SK-N-SH (cell line): ENCODE data around the gene PITPNM1. TPM values are rescaled to one million over a fixed set of nuclear protein-coding genes. Genes with fewer than 3 reads are reported as not detected.

Experiments used
- CTCF ChIA-PET: fragments of 300-600, 350-600 bp; formaldehyde crosslinking; extraction: SDS; loops from one replicate; lab custom pipeline; 2021; lab: Yijun Ruan, JAX
- POLR2A ChIA-PET: fragments of 350-600 bp; sonication (Branson Sonifier 250); formaldehyde crosslinking; extraction: SDS; loops from one replicate; lab custom pipeline; 2020; ENCODE audit warnings: antibody characterized with exemption, inconsistent platforms; lab: Yijun Ruan, JAX
- DNase-seq: peaks from one replicate; pipeline ENCODE4 v3.0.0; 2012
- H2AFZ ChIP-seq: fragments of 200-600 bp; sonication (generic); 2 replicates; pipeline ENCODE4 v1.8.1; 2016; ENCODE audit warnings: antibody characterized with exemption, mild to moderate bottlenecking, low read depth
- H3F3A ChIP-seq: fragments of 200-600 bp; sonication (generic); replicated peaks from 2 replicates; pipeline ENCODE3; 2016; ENCODE audit warnings: antibody characterized with exemption, mild to moderate bottlenecking; ENCODE audit not compliant: insufficient read depth
- H3K27ac ChIP-seq, 2 experiments: fragments of 200-500 bp in 1 of 2; fragments of 200-600 bp in 1 of 2; sonication (Bioruptor generic) in 1 of 2; sonication (generic), shearing (Covaris generic) in 1 of 2; 2 replicates each; pipeline versions ENCODE4 v1.5.1 to v1.6.1; 2014 to 2016; ENCODE audit warnings: low read depth in 2 of 2, inconsistent platforms in 1 of 2, low read length in 1 of 2, mild to moderate bottlenecking in 1 of 2, mixed read lengths in 1 of 2
- H3K27me3 ChIP-seq: fragments of 200-600 bp; sonication (generic), shearing (Covaris generic); 2 replicates; pipeline ENCODE4 v1.6.1; 2016; ENCODE audit warnings: mixed run types; ENCODE audit not compliant: insufficient read depth
- H3K36me3 ChIP-seq, 2 experiments: fragments of 200-500 bp in 1 of 2; fragments of 200-600 bp in 1 of 2; sonication (Bioruptor generic) in 1 of 2; sonication (generic) in 1 of 2; replicated peaks in 1 of 2; 2 replicates each; pipeline versions ENCODE3 to v1.5.1; 2014 to 2016; ENCODE audit warnings: low read length in 1 of 2, mild to moderate bottlenecking in 1 of 2; ENCODE audit not compliant: insufficient read depth in 2 of 2, control insufficient read depth in 1 of 2
- H3K4me1 ChIP-seq, 2 experiments: fragments of 200-500 bp in 1 of 2; fragments of 200-600 bp in 1 of 2; sonication (Bioruptor generic) in 1 of 2; sonication (generic), shearing (Covaris generic) in 1 of 2; 2 replicates each; pipeline versions ENCODE4 v1.5.1 to v1.6.1; 2014 to 2016; ENCODE audit warnings: low read depth in 1 of 2, low read length in 1 of 2, mixed run types in 1 of 2; ENCODE audit not compliant: insufficient read depth in 2 of 2, control insufficient read depth in 1 of 2
- H3K4me2 ChIP-seq: fragments of 200-600 bp; sonication (generic), shearing (Covaris generic); 2 replicates; pipeline ENCODE4 v1.6.1; 2017; ENCODE audit warnings: mixed run types
- H3K4me3 ChIP-seq, 2 experiments: fragments of 200-500 bp in 1 of 2; fragments of 200-600 bp in 1 of 2; sonication (Bioruptor generic) in 1 of 2; sonication (generic), shearing (Covaris generic) in 1 of 2; 2 replicates each; pipeline versions ENCODE4 v1.5.1 to v1.8.1; 2014 to 2016; ENCODE audit warnings: low read depth in 2 of 2, inconsistent platforms in 1 of 2, low read length in 1 of 2, mild to moderate bottlenecking in 1 of 2, mixed read lengths in 1 of 2, moderate library complexity in 1 of 2
- H3K79me2 ChIP-seq: fragments of 200-600 bp; sonication (generic); 2 replicates; pipeline ENCODE4 v1.8.1; 2017; ENCODE audit warnings: mild to moderate bottlenecking; ENCODE audit not compliant: insufficient read depth
- H3K9ac ChIP-seq: fragments of 200-600 bp; sonication (generic); 2 replicates; pipeline ENCODE4 v1.6.1; 2017; ENCODE audit warnings: mixed run types
- H3K9me2 ChIP-seq: fragments of 200-600 bp; sonication (generic); 2 replicates; pipeline ENCODE4 v1.6.1; 2017; ENCODE audit warnings: mixed run types
- H3K9me3 ChIP-seq: fragments of 200-600 bp; sonication (generic); 2 replicates; pipeline ENCODE4 v1.6.1; 2017; ENCODE audit warnings: mixed run types, mild to moderate bottlenecking, moderate library complexity
- H4K20me1 ChIP-seq: fragments of 200-600 bp; sonication (generic); 2 replicates; pipeline ENCODE4 v1.6.1; 2017; ENCODE audit warnings: mild to moderate bottlenecking, mixed run types; ENCODE audit not compliant: insufficient read depth
- CHD2 ChIP-seq: fragments of 150-350 bp; IDR thresholded peaks from 2 replicates; pipeline ENCODE4 v1.6.1; 2018; ENCODE audit warnings: low read length; ENCODE audit not compliant: partially characterized antibody
- EP300 ChIP-seq, 2 experiments: IDR thresholded peaks; 2 replicates each; pipeline versions ENCODE4 v1.4.0 to v1.6.1; 2012; ENCODE audit warnings: borderline replicate concordance in 1 of 2, low read depth in 1 of 2, low read length in 1 of 2
- EZH2phosphoT487 ChIP-seq: fragments of 200-600 bp; sonication (generic); IDR thresholded peaks from 2 replicates; pipeline ENCODE4 v1.6.1; 2017; ENCODE audit warnings: low read depth, mixed run types, mild to moderate bottlenecking, antibody characterized with exemption, moderate library complexity, borderline replicate concordance
- FOSL2 ChIP-seq: IDR thresholded peaks from 2 replicates; pipeline ENCODE4 v1.4.0; 2012; ENCODE audit warnings: low read depth, mild to moderate bottlenecking, moderate library complexity, borderline replicate concordance
- FOXJ3 ChIP-seq: sonication (generic); formaldehyde crosslinking; IDR thresholded peaks from 2 replicates; pipeline ENCODE4 v1.5.1; 2020; ENCODE audit warnings: mild to moderate bottlenecking, missing genetic modification reagents
- FOXM1 ChIP-seq: IDR thresholded peaks from 2 replicates; pipeline ENCODE4 v1.4.0; 2012; ENCODE audit warnings: low read depth, mild to moderate bottlenecking
- GATA2 ChIP-seq: sonication (generic); formaldehyde crosslinking; IDR thresholded peaks from 2 replicates; pipeline ENCODE4 v1.5.0; 2020; ENCODE audit warnings: mild to moderate bottlenecking, missing genetic modification reagents
- JUND ChIP-seq: IDR thresholded peaks from 2 replicates; pipeline ENCODE4 v1.4.0; 2012
- RAD21 ChIP-seq: IDR thresholded peaks from 2 replicates; pipeline ENCODE4 v1.6.1; 2012; ENCODE audit warnings: mild to moderate bottlenecking, low read length
- RCOR1 ChIP-seq: fragments of 150-350 bp; IDR thresholded peaks from 2 replicates; pipeline ENCODE4 v1.6.1; 2017; ENCODE audit warnings: antibody characterized with exemption, low read length
- RFX5 ChIP-seq: IDR thresholded peaks from 2 replicates; pipeline ENCODE4 v1.6.1; 2012; ENCODE audit warnings: mild to moderate bottlenecking, improper control_type of control experiment, low read length
- RXRA ChIP-seq: IDR thresholded peaks from 2 replicates; pipeline ENCODE4 v1.4.0; 2012; ENCODE audit warnings: low read depth, mild to moderate bottlenecking, borderline replicate concordance
- SIN3A ChIP-seq: IDR thresholded peaks from 2 replicates; pipeline ENCODE4 v1.6.1; 2012; ENCODE audit warnings: low read depth, mild to moderate bottlenecking, low read length, moderate library complexity, borderline replicate concordance
- SMC3 ChIP-seq: IDR thresholded peaks from 2 replicates; pipeline ENCODE4 v1.6.1; 2012; ENCODE audit warnings: low read depth, low read length, improper control_type of control experiment
- WGBS: methylation state at CpG from one replicate; pipeline ENCODE4 v1.1.6; 2017; ENCODE audit warnings: low lambda C conversion rate; 5-methylcytosine and 5-hydroxymethylcytosine counted together
- polyA plus RNA-seq, 3 experiments: library from polyadenylated mRNA; depleted of rRNA; stranded (reverse); fragments of >200 nt; gene quantifications; 2 replicates each; pipeline ENCODE4 v1.2.3, GENCODE V29; 2012
- TF ChIP-seq, protein P1 (sequence below): IDR thresholded peaks from 2 replicates; pipeline ENCODE4 v1.6.1; 2012; ENCODE audit warnings: mild to moderate bottlenecking, low read depth, low read length, moderate library complexity
- TF ChIP-seq, protein P2 (sequence below): fragments of 150-350 bp; IDR thresholded peaks from 2 replicates; pipeline ENCODE4 v1.6.1; 2016; ENCODE audit warnings: mild to moderate bottlenecking, low read depth, low read length
- TF ChIP-seq, protein P3 (sequence below): IDR thresholded peaks from 2 replicates; pipeline ENCODE4; 2012

Gene PITPNM1
- polyA plus RNA-seq, 1 of the 3 experiments (the other 2 are of a cell fraction): 24.2 TPM

DNA sequence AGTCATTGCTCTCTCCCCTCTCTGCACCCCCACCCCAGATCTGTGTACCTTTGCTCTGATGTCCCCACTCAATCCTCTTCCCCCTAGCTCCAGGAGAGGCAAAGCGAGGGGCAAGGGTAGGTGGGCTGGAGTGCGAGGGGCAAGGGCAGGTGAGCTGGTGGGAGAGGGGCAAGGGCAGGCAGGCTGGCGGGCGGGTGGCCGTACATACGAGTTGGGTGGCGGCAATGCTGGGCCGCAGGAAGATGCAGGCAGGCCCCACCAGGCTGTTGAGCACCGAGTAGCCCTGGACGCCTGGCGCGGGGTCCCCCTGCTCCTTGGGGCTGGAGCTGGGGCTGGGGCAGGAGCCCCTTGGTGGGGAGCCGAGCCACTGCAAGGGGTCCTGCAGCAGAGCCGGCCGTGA, 17.2 kb upstream of the PITPNM1 start:
- 79% methylated on average over 10 of the region's 15 CpGs for WGBS
- Histone ChIP-seq H3K27ac (no peak overlapping the region), H3F3A (no peaks in the 10 kb centered on the region), H3K9me3 (no peaks in the 10 kb centered on the region), H3K36me3 (no peaks in the 10 kb centered on the region), H3K4me3 (no peak overlapping the region), H4K20me1 (no peaks in the 10 kb centered on the region), H3K9ac (no peak overlapping the region), H3K4me1 (no peaks in the 10 kb centered on the region), H3K79me2 (no peaks in the 10 kb centered on the region), H3K27me3 (no peaks in the 10 kb centered on the region), H3K9me2 (no peaks in the 10 kb centered on the region), H3K4me2 (no peak overlapping the region), H2AFZ (no peak overlapping the region)
- CTCF ChIA-PET: interaction anchor here (0.7 kb wide), 1 partner anchor 653 kb away, joined by 3 read pairs; no protein-coding TSS in a partner anchor
- POLR2A ChIA-PET: no interaction called here
- TF ChIP-seq RFX5 (no peak), FOXJ3 (CRISPR knock-in tag) (no peak), EP300 (IDR thresholded peaks at IDR 0.05; ENCODE audit: borderline replicate concordance in 1 of 2, low read depth in 1 of 2, low read length in 1 of 2) (no peak), RXRA (no peak), FOSL2 (no peak), RAD21 (no peak)
- TF ChIP-seq, protein P1, sequence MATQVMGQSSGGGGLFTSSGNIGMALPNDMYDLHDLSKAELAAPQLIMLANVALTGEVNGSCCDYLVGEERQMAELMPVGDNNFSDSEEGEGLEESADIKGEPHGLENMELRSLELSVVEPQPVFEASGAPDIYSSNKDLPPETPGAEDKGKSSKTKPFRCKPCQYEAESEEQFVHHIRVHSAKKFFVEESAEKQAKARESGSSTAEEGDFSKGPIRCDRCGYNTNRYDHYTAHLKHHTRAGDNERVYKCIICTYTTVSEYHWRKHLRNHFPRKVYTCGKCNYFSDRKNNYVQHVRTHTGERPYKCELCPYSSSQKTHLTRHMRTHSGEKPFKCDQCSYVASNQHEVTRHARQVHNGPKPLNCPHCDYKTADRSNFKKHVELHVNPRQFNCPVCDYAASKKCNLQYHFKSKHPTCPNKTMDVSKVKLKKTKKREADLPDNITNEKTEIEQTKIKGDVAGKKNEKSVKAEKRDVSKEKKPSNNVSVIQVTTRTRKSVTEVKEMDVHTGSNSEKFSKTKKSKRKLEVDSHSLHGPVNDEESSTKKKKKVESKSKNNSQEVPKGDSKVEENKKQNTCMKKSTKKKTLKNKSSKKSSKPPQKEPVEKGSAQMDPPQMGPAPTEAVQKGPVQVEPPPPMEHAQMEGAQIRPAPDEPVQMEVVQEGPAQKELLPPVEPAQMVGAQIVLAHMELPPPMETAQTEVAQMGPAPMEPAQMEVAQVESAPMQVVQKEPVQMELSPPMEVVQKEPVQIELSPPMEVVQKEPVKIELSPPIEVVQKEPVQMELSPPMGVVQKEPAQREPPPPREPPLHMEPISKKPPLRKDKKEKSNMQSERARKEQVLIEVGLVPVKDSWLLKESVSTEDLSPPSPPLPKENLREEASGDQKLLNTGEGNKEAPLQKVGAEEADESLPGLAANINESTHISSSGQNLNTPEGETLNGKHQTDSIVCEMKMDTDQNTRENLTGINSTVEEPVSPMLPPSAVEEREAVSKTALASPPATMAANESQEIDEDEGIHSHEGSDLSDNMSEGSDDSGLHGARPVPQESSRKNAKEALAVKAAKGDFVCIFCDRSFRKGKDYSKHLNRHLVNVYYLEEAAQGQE: no peak
- TF ChIP-seq, protein P2, sequence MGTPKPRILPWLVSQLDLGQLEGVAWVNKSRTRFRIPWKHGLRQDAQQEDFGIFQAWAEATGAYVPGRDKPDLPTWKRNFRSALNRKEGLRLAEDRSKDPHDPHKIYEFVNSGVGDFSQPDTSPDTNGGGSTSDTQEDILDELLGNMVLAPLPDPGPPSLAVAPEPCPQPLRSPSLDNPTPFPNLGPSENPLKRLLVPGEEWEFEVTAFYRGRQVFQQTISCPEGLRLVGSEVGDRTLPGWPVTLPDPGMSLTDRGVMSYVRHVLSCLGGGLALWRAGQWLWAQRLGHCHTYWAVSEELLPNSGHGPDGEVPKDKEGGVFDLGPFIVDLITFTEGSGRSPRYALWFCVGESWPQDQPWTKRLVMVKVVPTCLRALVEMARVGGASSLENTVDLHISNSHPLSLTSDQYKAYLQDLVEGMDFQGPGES: no peak
- no peak for DNase-seq

DNA sequence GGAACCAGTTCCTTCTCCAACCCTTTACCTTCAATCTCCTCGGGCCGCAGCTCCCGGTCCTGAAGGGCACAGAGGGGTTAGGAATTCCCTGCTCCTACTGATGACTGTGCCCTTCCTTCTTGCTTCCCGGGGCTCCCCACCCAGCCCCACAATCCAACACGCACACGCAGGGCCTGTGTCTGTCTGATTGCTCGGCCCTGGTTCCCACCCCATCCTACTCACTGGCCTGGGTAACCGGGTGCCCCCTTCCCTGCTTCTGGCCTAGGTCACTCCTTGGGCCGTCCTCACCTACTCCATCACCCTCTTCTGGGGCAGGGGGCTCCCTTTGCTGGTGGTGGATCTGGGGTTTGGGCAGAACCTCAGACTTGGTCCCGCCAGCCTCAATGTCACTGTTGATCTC, 16.8 kb upstream of the PITPNM1 start:
- no peaks in the 10 kb centered on the region for H3K9me2 ChIP-seq
- POLR2A ChIA-PET: no interaction called here

More for the DNA sequence above, 16.8 kb upstream of the PITPNM1 start:
- no peaks in the 10 kb centered on the region for H3F3A ChIP-seq
- no peaks in the 10 kb centered on the region for H4K20me1 ChIP-seq
- WGBS: 56% methylated on average over 10 of the region's 10 CpGs
- H3K9ac ChIP-seq: no peak overlapping the region
- TF ChIP-seq, protein P3, sequence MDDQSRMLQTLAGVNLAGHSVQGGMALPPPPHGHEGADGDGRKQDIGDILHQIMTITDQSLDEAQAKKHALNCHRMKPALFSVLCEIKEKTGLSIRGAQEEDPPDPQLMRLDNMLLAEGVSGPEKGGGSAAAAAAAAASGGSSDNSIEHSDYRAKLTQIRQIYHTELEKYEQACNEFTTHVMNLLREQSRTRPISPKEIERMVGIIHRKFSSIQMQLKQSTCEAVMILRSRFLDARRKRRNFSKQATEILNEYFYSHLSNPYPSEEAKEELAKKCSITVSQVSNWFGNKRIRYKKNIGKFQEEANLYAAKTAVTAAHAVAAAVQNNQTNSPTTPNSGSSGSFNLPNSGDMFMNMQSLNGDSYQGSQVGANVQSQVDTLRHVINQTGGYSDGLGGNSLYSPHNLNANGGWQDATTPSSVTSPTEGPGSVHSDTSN: no peak
- TF ChIP-seq SMC3: no peak
- TF ChIP-seq CHD2: no peak
- no peak for TF ChIP-seq EZH2phosphoT487
- TF ChIP-seq, protein P2: no peak
- TF ChIP-seq SIN3A: no peak
- TF ChIP-seq RAD21: no peak
- TF ChIP-seq JUND: no peak
- no peak for TF ChIP-seq RCOR1
- TF ChIP-seq FOXM1: no peak
- TF ChIP-seq RFX5: no peak
- TF ChIP-seq FOXJ3 (CRISPR knock-in tag): no peak
- TF ChIP-seq FOSL2: no peak
- no peak for TF ChIP-seq GATA2 (CRISPR knock-in tag)
- no peaks in the 10 kb centered on the region for H3K36me3 ChIP-seq
- H3K79me2 ChIP-seq: no peaks in the 10 kb centered on the region
- no peak overlapping the region for H3K27ac ChIP-seq
- H3K4me2 ChIP-seq: no peak overlapping the region
- H3K4me1 ChIP-seq: no peaks in the 10 kb centered on the region
- no peaks in the 10 kb centered on the region for H3K9me3 ChIP-seq
- no peak for DNase-seq
- no peak overlapping the region for H3K4me3 ChIP-seq
- CTCF ChIA-PET: interaction anchor here (0.7 kb wide), 1 partner anchor 653 kb away, joined by 3 read pairs; no protein-coding TSS in a partner anchor
- no peak overlapping the region for H2AFZ ChIP-seq
- no peaks in the 10 kb centered on the region for H3K27me3 ChIP-seq
